NCI-H2107 treated with DMSO at 0.1 percent for 48 hours (cell line): Measurements from ENCODE around the gene ZNF474.

Experiments
- DNase-seq: peaks from one replicate; lab custom pipeline; 2025; ENCODE audit not compliant: unreplicated experiment; lab: John Stamatoyannopoulos, UW

Gene ZNF474

GRCh38 chr5:122152266-122152900 is 23.0 kb downstream of the ZNF474 start:
- no peak for DNase-seq

DNA sequence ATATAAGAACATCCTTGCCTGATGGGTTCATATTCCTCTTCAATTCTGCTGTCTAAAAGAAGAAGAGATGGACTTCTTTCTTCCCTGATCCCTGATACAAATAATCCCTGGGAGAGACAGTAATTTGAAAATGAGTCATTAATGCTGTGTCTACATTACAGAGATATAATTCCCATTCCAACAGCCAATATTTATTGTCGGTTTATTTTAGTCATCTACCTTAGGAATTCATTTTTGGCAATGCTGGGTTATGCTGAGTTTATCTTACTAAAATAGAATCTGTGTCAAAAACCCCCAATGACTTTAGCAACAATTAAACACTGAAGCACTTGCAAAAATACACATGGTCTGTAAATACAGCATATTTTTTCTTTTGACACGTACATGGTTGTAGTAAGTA is 23.9 kb downstream of the ZNF474 start:
- DNase-seq = no peak

DNA sequence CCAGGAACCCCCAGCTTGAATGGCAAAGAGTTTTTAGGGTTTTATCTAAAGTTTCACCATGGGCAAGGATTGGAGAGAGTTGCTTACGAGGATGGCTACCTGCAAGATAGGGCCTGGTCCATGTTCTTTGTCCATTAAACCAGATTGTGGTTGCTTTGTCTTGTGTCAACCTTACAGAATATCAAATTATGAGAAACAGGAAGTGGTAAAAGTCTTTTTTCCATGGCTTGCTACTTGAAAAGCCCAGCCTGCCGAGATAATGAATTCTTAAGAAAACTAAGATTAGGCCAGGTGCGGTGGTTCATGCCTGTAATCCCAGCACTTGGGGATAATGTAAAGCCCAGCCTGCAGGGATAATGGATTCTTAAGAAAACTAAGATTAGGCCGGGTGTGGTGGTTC is 24.4 kb downstream of the ZNF474 start:
- DNase-seq = no peak

DNA sequence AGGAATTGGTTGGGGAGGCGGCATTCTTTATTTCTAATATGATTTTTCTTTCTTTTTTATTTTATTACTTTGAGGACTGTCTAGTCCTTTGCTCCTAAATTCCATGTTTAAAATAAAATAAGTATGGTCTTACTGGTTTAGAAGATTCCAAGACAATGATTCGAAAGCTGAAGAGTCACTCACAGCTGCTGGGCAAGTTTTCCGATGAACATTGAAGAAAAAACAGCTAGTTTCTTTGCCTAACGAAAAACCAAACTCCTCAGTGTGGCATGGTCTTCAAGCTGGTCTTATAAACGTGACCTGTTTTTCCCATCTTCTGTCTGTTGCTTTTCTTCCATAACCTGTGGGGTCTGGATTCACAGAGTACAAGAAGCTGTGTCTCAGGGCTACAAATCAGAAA is 25.1 kb downstream of the ZNF474 start:
- no peak for DNase-seq

DNA sequence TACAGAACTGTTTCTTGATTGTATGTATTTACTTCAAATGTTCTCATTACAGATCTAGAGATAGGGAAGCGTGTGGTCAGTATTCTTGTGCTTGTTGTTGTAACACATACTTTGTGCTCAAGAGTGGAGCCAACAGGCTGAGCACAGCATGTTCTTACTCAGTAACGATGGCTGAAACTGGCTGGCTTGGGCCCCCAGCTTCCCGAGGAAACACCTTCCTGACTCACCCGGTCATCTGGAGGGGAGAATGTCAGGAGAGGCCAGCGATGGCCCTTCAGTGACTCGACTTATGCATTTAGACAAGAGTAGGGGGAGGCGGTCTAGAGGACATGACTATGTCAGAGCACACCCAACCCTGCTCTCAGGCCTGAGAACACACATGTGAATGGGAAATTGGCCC is 25.6 kb downstream of the ZNF474 start:
- no peak for DNase-seq

DNA sequence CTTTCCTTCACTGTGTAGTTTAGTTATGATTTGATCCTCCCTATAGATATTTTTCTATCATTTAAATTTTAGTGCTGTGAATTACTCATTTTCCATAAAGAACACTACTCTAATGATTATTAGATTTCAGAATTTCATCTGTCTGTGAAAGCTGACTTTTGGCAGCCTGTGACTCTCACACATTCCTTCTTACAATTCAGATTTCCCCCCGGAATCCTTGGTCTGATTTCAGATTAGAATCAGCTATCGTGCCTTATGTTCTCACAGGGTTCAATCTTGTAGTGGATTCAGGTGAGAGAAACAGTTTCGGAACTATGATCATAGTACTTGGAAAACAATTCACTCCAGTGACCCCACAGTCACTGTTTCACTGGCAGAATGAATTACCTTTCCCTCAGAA is 26.2 kb downstream of the ZNF474 start:
- DNase-seq = no peak

DNA sequence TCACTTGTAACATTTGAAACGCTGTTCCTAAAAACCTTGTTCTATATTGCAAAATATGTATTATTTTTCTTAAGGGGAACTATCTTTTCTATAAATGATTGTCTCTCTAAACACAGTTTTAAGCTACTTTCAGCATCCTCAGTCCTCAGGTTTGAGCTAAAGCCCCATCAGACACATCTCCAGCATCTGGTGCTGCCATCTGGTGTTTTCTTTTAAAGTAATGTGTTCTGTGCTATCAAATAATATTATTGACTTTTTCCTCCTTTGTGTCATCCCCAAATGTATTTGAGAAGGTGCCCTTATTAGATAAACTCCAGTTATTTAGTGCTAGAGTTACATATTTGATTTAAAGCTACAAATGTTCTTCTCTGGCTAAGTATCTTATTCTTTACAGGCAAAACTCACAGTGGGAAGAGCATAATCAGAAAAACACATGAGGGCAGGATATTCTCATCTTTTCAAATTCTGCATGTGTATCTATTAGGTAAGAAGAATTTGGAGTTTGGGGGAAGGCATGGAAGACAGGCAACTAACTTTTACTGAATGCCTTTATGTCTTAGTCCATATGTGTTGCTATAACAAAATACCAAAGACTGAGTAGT is 27.5 kb downstream of the ZNF474 start:
- peak; percentile 16 for DNase-seq

GRCh38 chr5:122162100-122162638 is 32.8 kb downstream of the ZNF474 start:
- DNase-seq = no peak

GRCh38 chr5:122163121-122164069 is 34.0 kb downstream of the ZNF474 start:
- DNase-seq = no peak

- DNase-seq = no peak
Measured at GRCh38 chr5:122164070-122164435, 34.7 kb downstream of the ZNF474 start.

DNA sequence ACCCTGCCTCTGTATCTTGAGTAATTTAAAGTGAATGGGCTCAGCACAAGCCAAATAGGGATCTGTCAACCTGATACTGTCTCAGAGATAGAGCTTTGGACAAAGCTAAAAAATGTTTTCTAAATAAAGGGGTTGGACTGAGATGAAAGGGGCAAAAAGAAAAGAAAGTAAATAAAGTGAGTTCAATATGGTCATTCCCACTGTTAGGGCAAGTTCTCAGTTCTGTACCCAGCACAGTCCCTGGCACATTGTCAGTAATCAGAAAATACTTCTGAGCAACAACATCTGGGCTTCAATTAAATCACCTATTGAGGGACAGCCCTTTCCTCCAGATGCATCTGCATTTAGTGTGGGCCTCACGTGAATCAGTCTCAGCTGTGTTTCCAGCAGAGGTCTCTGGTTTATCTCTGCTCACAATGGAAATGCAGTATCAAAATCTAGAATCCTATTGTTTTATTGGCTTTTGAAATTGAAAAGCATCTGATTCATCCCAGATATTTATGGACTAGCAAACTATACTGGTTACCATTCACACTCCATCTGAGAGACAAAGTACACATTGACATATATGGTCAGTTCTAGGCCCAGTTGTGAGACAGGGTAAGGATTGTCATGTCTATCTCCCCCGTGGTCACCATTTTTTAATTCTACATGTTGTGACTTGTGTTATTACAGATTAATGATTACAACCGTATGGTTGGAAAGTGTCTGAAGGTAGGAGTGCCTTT is 35.6 kb downstream of the ZNF474 start:
- no peak for DNase-seq

DNA sequence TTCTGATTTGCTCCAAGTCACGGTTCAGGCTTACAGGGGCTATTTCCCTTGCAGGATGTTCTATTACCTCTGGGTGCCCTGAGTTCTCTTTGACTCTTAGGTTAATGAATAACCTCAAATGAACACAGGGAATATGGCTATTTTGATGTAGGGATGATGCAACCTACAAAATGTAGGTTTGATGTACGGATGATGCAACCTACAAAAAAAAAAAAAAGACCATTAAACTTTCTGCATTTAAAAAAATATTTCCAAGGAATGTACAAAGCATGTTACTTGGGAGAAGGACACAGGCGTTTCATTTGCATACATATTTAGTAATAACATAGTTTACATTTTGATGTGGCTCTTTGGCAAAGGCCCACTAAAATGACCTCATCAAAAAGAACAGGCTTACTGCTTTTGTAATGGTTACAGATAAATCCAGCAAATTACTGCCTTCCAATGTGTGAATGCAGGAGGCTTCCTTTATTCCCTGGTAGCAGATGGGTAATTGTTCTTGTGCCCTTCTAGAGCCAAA is 36.3 kb downstream of the ZNF474 start:
- no peak for DNase-seq

GRCh38 chr5:122169350-122170103 is 40.2 kb downstream of the ZNF474 start:
- no peak for DNase-seq

GRCh38 chr5:122170620-122171019 is 41.3 kb downstream of the ZNF474 start:
- no peak for DNase-seq

GRCh38 chr5:122172207-122172606 is 42.9 kb downstream of the ZNF474 start:
- DNase-seq = no peak

DNA sequence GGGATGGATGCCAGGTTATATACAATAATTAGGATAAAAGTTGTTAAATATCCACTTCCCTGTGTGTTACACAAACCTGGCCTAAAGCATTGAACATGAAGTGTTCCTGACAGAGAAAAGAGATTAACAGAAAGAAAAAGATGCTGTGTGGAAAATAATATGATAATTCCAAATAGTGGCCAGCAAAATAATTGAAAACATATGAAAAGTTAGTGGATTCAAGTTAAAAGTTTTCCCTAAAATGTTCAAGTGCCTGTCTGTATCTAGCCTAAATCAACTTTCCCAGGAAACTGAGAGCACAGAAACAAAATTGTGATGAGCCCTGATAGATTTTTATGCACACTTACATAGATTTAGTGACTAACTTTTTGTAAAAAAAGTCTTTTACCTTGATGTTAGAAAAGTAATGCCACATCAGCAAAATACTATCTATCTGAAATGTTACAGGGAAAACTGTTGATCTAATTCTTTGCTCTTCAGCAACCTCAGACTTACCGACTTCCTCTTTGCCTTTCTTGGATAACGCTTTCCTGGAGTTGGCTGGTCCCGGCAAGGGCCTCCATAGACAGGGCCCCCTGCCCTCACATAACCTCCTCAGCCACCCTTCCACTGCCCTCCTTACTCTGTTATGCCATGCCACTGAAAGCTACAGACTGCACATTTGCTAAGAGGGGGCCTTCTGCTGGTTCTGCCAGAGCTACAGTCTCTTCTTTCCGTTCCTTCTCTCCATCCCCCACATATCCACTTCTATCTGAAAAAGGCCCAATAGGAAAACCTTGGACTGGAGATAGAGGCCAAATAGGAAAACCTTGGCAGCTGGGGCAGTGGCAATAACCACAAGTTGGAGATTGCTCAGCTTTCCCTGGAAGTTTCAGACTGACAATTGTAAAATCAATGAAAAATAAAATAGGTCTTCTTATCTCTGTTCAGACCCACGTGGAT is 44.4 kb downstream of the ZNF474 start:
- DNase-seq = no peak

GRCh38 chr5:122175091-122175490 is 45.7 kb downstream of the ZNF474 start:
- DNase-seq = no peak

DNA sequence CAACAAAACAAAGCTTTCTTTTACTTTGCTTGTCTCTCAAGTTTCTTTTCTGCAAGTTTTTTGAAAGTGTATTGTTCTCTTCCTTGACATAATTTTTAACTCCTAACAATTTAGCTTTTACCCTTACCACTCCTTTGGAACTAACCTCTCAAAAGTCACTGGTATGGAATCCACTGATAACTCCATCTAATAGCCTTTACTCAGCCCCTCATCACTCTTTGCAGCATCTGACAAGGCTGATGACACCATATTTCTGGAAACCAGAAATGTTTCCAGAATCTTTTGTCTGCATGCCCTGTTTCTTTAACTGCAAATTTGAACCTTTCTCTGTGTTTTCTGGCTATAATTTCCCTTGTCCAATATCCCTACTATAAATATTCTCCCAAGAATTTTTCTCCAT is 46.5 kb downstream of the ZNF474 start:
- no peak for DNase-seq

- no peak for DNase-seq
Measured at GRCh38 chr5:122177161-122177560, 47.8 kb downstream of the ZNF474 start.
